Renal cortex interstitium (tissue), 15 donors: ENCODE measurements around the gene CEBPA. TPM values are rescaled to one million over a fixed set of nuclear protein-coding genes. Genes with fewer than 3 reads are reported as not detected.
A peak's percentile ranks its signal among the peaks of the same experiment; 100 is the strongest.

Experiments used
- DNase-seq, 11 donors: peaks; one replicate each; pipeline ENCODE4 v3.0.0-alpha.2; 2013; ENCODE audit warnings: low read depth in 9 of 11, low spot score in 4 of 11; ENCODE audit errors: extremely low read depth in 1 of 11
- long read RNA-seq, 16 experiments: transcript quantifications; one replicate each; lab custom pipeline, GENCODE V29; 2026
- polyA plus RNA-seq, 3 donors: library from polyadenylated mRNA; unstranded; fragments of 120-200 nt; gene quantifications; one replicate each; pipeline ENCODE4 v1.2.1, GENCODE V29; 2013; ENCODE audit not compliant: insufficient read length in 3 of 3

Gene CEBPA
- polyA plus RNA-seq = 1 to 10 TPM; 2.3 to 7.0 (median 3.0) TPM
- long read RNA-seq, donor 1, transcript CEBPA-201 (1 exons, 2,631 nt) = major isoform, 8 of 8 reads
- long read RNA-seq, donor 1, partial matches to known transcripts = 0 of 8 reads
- long read RNA-seq, donor 1, other reads (novel, unspliced or antisense) = 0 of 8 reads
- long read RNA-seq, donor 2, transcript CEBPA-201 (1 exons, 2,631 nt) = major isoform, 14 of 14 reads
- long read RNA-seq, donor 2, partial matches to known transcripts = 0 of 14 reads
- long read RNA-seq, donor 2, other reads (novel, unspliced or antisense) = 0 of 14 reads
- long read RNA-seq, donor 3, transcript CEBPA-201 (1 exons, 2,631 nt) = major isoform, 31 of 31 reads
- long read RNA-seq, donor 3, partial matches to known transcripts = 0 of 31 reads
- long read RNA-seq, donor 3, other reads (novel, unspliced or antisense) = 0 of 31 reads
- long read RNA-seq, donor 4, transcript CEBPA-201 (1 exons, 2,631 nt) = major isoform, 10 of 10 reads
- long read RNA-seq, donor 4, partial matches to known transcripts = 0 of 10 reads
- long read RNA-seq, donor 4, other reads (novel, unspliced or antisense) = 0 of 10 reads
- long read RNA-seq, donor 5, transcript CEBPA-201 (1 exons, 2,631 nt) = major isoform, 8 of 8 reads
- long read RNA-seq, donor 5, partial matches to known transcripts = 0 of 8 reads
- long read RNA-seq, donor 5, other reads (novel, unspliced or antisense) = 0 of 8 reads
- long read RNA-seq, donor 6, transcript CEBPA-201 (1 exons, 2,631 nt) = major isoform, 7 of 7 reads
- long read RNA-seq, donor 6, partial matches to known transcripts = 0 of 7 reads
- long read RNA-seq, donor 6, other reads (novel, unspliced or antisense) = 0 of 7 reads
- long read RNA-seq, donor 7, transcript CEBPA-201 (1 exons, 2,631 nt) = major isoform, 25 of 25 reads
- long read RNA-seq, donor 7, partial matches to known transcripts = 0 of 25 reads
- long read RNA-seq, donor 7, other reads (novel, unspliced or antisense) = 0 of 25 reads
- long read RNA-seq, donor 8, transcript CEBPA-201 (1 exons, 2,631 nt) = major isoform, 23 of 23 reads
- long read RNA-seq, donor 8, partial matches to known transcripts = 0 of 23 reads
- long read RNA-seq, donor 8, other reads (novel, unspliced or antisense) = 0 of 23 reads
- long read RNA-seq, donor 9, transcript CEBPA-201 (1 exons, 2,631 nt) = major isoform, 14 of 14 reads
- long read RNA-seq, donor 9, partial matches to known transcripts = 0 of 14 reads
- long read RNA-seq, donor 9, other reads (novel, unspliced or antisense) = 0 of 14 reads
- long read RNA-seq, donor 10, transcript CEBPA-201 (1 exons, 2,631 nt) = major isoform, 9 of 9 reads
- long read RNA-seq, donor 10, partial matches to known transcripts = 0 of 9 reads
- long read RNA-seq, donor 10, other reads (novel, unspliced or antisense) = 0 of 9 reads
- long read RNA-seq, donor 11, transcript CEBPA-201 (1 exons, 2,631 nt) = major isoform, 9 of 9 reads
- long read RNA-seq, donor 11, partial matches to known transcripts = 0 of 9 reads
- long read RNA-seq, donor 11, other reads (novel, unspliced or antisense) = 0 of 9 reads
- long read RNA-seq, donor 12, transcript CEBPA-201 (1 exons, 2,631 nt) = major isoform, 5 of 5 reads
- long read RNA-seq, donor 12, partial matches to known transcripts = 0 of 5 reads
- long read RNA-seq, donor 12, other reads (novel, unspliced or antisense) = 0 of 5 reads
- long read RNA-seq, donor 13, transcript CEBPA-201 (1 exons, 2,631 nt) = major isoform, 27 of 27 reads
- long read RNA-seq, donor 13, partial matches to known transcripts = 0 of 27 reads
- long read RNA-seq, donor 13, other reads (novel, unspliced or antisense) = 0 of 27 reads
- long read RNA-seq, donor 14, transcript CEBPA-201 (1 exons, 2,631 nt) = major isoform, 8 of 8 reads
- long read RNA-seq, donor 14, partial matches to known transcripts = 0 of 8 reads
- long read RNA-seq, donor 14, other reads (novel, unspliced or antisense) = 0 of 8 reads
- long read RNA-seq, donor 15, partial matches to known transcripts = 0 of 3 reads
- long read RNA-seq, donor 15, other reads (novel, unspliced or antisense) = 0 of 3 reads
- long read RNA-seq, donor 16, transcript CEBPA-201 (1 exons, 2,631 nt) = major isoform, 22 of 22 reads
- long read RNA-seq, donor 16, partial matches to known transcripts = 0 of 22 reads
- long read RNA-seq, donor 16, other reads (novel, unspliced or antisense) = 0 of 22 reads

GRCh38 chr19:33302175-33302973, at the start of gene CEBPA:
TSS of gene CEBPA (minus strand) at chr19:33302534. CDS start at chr19:33302414, 120 bp downstream.
- DNase-seq = peak in 8 of 11 donors; percentile 63 to 82 (median 74)

- DNase-seq = no peak
Observed at GRCh38 chr19:33350538-33351309, 48.4 kb upstream of the CEBPA start.

- no peak for DNase-seq
Observed at GRCh38 chr19:33349319-33350289, 47.3 kb upstream of the CEBPA start.

- DNase-seq = no peak
Observed at GRCh38 chr19:33348301-33349010, 46.1 kb upstream of the CEBPA start.

- DNase-seq = no peak
Observed at GRCh38 chr19:33347300-33347699, 45.0 kb upstream of the CEBPA start.

GRCh38 chr19:33346665-33347064, 44.3 kb upstream of the CEBPA start:
- no peak for DNase-seq

- DNase-seq = no peak
Observed at GRCh38 chr19:33345163-33345562, 42.8 kb upstream of the CEBPA start.

GRCh38 chr19:33344573-33344925, 42.2 kb upstream of the CEBPA start:
- no peak for DNase-seq

GRCh38 chr19:33343859-33344572, 41.7 kb upstream of the CEBPA start:
- peak in 2 of 11 donors; percentile 1 to 7 for DNase-seq

GRCh38 chr19:33343301-33343700, 41.0 kb upstream of the CEBPA start:
- DNase-seq = no peak

- DNase-seq = no peak
Observed at GRCh38 chr19:33340991-33341390, 38.7 kb upstream of the CEBPA start.

- no peak for DNase-seq
Observed at GRCh38 chr19:33339016-33339984, 37.0 kb upstream of the CEBPA start.
